GM18520 (cell line): ENCODE results near the gene TLR7.

Experiments
- ATAC-seq: cut with Tn5 transposase; IDR thresholded peaks from one replicate; pipeline ENCODE4 v1.9.1; 2021; ENCODE audit not compliant: unreplicated experiment

The TLR7 gene

DNA sequence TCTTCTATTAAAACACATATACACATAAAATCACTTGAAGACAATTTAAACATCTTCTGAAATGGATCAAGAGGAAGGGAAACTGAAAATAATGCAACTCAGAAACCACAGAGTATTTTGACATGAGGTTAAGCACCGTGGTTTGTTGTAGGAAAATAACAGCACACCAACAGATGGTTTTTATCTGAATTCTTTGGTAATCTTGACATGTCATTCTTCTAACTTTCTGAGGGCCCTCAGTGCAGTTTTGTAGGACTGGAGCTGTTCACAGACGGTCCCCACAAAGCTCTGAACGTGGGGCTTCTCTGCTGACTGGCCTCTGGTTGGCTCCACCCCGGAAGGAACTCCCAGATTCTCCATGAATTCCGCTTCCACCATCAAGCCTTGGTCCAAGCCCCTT lies 23.6 kb downstream of the TLR7 start:
- peak; percentile 52 for ATAC-seq

DNA sequence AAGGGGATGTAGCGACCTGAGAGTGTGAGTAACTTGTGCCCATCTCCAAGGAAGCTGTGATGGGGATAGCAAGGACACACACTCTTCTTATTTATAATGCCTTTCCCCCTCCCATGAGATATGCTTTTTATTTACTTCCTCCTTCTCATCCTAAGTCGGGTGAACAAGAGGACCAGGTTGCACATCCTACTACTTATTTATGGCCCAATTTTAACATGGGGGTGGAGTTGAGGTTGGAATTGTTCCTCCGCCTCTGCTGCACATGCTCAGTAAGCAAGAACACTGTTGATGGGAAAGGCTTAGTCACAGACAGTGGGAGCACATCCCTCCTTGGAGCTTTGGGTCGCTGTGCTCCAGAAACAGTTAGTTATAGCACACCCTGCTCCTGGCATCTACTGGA lies 24.3 kb downstream of the TLR7 start:
- no peak for ATAC-seq

DNA sequence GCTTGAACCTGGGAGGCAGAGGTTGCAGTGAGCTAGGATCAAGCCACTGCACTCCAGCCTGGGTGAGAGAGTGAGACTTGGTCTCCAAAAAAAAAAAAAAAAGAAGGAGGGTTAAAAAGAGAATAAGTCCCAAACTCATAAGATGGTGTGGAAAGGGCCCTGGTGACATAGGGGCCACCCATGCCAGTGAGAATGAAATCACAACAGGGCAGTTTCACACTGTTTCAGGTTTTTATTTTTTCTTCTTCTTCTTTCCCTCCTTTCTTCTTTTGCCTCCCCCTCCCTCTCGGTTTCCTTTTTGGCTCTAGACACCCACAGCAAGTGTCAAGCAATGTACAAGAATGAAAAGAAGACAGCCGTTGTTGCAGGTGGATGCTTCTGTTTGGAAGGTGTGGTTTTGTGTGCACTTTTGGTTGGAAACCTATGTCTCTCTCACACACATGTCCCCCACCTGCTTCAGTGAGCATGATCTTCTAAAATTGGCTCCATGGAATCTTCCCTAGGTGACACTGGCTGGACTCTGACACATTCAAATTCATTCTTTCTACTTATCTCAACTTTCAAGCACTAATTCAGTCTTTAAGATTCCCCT lies 25.1 kb downstream of the TLR7 start:
- no peak for ATAC-seq

DNA sequence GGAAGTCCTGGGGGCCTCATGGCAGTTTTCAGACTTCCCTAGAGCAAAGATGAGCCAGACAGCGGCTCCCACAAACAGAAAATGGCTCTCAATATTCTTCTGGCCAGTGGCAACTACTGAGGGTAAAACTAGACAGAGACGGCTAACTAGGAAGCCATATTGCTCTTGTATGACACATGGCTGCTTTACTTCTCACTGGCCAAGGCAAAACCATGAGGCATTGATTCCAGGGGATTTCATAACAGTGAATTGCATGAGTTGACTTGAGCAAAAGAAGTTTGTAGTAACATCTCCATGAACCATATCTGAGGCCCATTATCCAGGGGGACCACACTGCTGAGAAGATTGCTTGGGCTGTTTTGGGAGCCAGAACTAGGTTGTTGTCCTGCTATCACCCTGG lies 25.8 kb downstream of the TLR7 start:
- ATAC-seq = no peak

DNA sequence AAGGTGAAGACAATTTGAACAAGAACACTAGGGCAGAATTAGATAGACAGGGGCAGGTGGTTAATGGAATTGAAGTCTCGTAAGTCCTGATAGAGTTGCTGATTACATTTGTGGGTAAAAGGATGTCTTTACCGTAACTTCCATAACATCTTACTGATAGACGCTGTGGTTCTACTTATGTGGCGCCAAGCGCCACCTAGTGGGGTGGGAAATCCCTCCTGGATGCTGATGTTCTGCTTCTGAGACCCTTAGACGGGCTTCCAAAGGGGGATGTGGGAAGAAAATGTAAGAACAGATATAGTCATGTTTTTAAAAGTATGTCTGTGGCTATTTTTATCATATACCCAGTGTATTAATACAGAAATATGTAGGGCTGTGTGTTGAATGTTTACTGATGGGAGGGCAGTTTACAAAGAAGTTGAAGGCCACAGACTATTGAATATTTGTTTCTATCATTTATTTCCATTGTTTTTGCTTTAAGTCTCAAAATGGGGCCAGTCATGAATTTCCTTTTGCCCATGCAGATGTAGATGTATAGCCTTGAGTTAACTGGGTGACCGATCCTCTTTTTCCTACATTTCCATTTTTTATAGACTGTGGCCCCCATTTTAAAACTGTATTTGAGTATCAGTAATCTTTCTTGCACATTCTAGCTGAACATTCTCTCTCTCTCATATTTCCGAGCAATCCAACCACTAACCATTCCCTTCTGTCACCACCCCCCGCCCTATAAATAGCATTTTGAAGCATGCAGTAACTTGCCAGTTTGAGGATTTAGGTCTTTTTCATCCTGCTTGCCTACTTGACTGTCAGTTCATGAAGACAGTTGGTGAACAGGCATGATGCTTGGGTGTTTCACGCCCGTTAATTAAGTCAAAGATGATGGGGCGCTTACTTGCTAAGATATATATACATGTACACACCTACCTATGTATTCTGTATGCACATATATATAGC lies 27.5 kb downstream of the TLR7 start:
- no peak for ATAC-seq

DNA sequence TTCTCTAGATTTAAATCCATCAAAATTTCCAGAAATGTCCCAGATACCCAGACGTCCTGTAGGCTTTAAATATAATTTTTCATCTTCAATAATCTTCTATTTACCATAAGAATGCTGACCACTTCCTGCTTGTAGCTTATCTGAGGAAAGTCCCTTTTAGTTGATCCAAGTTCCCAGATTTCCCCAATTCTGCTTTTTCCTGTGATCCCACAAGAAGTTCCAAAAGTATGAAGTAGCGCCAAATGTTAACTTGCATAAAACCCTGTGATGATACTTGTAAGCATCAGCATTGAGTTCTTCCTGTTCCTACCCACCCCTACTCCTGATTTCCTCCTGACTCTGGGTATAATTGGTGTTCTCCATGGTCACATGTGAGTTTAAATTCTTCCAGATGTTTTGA lies 29.0 kb downstream of the TLR7 start:
- ATAC-seq = no peak

DNA sequence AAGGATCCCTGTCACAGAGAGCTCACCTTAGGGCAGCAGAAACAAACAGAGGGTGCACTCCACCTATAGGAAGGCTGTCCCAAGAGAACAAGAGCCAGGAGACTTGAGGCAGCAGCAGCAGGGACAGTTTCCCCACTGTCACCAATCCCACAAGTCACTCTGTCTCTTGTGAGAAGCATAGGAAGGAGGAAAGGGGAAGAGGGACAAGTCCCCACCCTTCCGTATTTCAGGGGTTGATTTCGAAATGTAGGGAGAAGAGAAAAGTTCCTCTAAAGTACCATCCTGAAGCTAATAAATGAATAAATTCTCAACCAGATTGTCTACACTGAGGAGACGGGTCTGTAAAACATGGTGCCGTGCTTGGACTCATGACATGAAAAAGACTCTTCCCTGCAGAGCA lies 30.1 kb downstream of the TLR7 start:
- ATAC-seq = no peak

DNA sequence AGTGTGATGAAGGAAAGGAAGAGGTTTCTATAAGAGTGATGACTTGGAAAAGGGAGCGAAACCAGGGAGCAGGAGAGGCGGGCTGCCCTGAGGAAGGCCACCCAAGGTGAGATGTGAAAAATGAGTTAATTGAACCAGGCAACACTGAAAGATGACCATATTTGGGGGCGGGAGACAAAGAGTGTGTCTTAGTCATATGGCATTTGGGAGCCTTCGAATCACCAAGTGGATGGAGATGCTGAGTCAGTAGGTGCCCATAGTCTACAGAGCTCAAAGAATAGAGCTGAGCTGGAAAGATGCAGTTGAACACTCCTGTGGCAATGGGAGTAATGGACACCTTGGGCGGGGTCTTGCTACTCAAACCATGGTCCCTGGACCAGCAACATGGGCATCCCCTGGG lies 31.2 kb downstream of the TLR7 start:
- ATAC-seq = no peak

DNA sequence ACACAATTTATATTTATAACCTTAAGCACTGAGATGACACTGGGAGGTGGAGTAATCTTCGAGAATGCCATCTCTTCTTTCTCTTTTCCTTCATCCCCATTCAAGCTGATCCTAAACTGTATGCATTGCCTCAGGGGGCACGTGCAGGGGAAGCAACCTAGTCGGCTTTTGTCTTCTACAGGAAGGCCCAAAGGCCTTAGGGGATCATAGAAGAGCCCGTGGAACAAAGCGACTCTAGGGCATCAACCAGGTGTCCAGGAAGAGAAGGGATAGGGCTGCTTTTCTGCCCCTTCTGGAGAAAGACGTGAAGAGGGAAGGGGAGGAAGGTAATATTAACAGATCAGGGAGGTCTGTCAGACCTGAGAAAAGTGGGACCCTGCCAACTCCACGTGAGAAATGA lies 32.6 kb downstream of the TLR7 start:
- ATAC-seq = no peak

DNA sequence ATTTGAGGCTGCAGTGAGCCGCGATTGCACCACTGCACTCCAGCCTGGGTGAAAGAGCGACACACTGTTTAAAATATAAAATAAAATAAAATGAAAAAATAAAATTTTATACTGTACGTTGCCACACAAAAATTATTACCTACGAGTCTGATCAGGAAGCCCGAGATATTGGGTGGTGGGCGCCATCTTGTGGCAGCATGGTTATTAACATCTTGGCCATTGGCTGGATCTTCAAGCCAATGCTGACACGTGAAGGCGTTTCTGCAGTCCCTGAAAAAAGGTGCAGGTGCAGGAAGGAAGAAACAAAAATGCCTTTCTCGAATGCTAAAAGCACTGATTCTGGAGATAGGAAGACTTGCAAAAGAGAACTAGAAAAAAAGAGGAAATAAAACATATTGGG lies 34.6 kb downstream of the TLR7 start:
- no peak for ATAC-seq

DNA sequence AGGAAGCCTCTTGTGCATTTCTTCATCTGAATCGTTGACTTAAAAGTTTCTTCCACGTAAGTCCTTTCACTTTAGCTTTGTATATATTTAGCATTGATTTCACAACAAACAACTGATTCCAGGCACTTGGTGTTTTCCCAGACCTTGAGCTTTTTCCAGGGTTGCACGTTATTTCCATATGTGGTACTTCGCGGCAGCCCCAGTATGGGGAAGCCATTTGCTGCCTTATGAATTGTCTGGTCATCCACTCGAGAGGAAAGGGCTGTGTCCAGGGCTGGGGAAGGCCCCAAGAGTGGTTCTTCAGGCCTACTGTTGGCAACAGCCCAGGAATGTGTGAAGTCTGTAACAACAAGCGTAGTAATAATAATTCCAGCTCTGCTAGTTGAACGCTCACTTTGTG lies 36.8 kb downstream of the TLR7 start:
- ATAC-seq = no peak

DNA sequence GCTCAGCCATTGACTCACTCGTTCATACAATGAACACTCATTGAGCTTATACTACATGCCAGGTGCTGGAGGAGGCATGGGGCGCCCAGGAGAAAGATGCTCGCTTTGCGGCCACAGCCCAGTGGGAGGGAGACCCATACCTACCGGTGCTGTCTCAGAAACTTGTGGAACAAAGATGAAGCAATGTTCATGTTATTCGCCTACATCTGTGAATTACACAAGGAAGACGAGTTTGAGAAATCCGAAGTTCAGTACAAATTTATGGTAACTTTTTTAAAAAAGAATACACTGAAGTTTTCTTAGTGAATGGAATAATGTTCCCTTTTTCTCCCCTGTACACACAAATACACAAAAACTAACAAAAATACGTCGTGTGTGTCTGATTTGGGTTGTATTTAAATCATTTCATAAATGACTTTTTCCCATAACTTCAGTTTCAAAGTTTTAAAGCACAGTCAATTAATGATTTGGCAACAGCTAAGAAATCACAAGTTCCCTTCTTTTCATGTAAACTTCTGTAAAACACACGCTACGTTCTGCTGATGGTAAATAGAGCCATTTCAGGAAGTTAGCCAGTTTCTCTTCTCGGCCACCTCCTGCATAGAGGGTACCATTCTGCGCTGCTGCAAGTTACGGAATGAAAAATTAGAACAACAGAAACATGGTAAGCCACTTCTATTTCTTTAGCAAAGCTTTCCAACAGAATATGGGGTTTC lies 39.3 kb downstream of the TLR7 start, which contains the start of gene TLR8:
TSS of gene TLR8 (plus strand) at position 575 of the 716 bp plus-strand sequence. CDS start at position 662, 87 bp downstream.
- ATAC-seq = no peak

DNA sequence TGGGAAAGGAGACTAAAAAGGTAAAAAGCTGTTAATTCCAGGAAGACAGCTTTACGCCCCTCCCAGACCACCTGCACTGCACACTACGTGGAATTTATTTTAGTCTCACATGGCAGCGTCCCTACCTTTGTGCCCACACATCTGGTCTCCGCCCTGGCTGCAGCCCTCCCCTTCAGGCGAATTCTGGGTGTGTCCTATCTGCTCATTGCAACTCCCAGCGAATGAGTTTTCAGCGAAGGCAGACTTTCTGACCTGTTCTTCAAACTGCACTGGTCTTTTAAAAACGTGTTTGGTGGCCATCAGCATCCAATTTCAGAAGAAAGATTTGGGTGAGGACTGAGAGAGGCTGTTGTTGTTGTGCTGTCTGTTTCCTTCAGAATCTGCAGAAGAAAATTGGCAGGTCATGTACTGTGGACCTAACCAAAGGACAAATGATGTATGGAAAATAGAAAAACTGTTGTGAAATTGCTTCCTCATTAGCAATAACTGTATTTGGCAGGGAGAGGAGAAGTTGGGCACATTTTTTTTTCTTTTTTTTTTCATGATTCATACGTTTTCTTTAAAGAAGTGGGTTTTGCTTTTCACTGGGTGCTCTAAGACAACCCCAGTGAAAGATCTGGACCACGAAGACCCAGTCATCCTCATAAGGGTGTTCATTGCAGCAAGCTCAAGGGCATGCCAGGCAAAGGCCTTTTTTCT lies 43.7 kb downstream of the TLR7 start:
- ATAC-seq = no peak

DNA sequence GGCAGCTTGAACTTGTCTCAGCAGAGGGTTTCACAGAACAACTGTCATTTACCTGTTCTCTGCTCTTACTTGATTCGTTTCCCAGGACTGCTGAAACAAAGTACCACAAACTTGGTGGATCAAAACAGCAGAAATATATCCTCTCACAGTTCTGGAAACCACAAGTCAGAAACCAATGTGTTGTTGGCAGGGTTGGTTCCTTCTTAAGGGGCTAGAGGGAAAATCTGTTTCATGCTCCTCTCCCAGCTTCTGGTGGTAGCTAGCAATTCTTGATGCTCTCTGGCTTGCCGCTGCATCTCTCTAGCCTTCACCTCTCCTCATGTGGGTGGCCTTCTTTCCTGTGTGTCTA lies 44.2 kb downstream of the TLR7 start:
- ATAC-seq = no peak

DNA sequence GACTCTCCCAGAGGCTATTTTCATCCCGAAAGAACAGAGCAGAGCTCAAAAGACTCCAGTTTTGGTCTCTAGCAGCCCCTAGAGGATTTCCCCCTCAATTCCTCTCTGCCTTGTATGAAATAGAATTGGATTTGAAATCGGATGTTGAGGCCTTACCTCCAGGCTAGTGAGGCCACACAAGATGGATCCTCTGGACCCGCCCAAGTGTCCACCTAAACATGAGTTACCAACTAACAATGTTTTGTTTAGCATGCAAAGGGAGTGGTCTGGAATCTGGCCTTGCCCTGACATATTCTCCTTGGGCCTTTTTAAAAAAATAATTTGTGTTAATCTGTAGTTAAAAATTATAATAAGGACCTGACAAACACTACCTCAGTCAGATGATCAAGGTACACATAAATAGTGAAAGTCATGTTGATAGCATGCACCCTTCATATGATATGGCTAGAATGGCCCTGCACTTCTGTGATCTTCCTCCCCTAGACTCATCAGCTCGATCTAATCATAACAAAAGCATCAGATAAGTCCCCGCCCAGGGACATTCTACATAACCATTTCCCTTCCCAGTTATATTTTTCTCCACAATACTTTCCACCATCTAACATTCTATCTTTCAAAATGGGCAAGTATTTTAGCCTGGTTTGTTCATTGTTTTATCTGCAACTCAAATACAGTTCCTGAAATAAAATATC lies 46.1 kb downstream of the TLR7 start:
- no peak for ATAC-seq

DNA sequence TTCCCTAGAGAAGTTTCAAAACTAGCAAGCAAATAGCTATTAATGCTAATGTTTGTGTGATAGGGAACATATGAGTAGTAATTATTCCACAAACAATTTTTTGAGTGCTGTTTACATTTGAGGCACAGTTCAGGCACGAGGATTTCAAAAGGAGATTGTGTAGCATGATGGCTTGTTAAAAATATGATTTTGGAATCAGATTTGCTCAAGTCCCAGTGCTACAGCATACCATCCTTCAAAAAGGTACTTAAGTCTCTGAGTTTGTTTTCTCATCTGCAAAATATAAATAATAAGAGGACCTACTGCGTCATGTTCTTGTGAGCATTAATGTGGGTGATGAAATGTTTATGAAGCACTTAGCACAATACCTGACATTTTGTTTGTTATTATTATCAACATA lies 50.9 kb downstream of the TLR7 start:
- ATAC-seq = no peak

DNA sequence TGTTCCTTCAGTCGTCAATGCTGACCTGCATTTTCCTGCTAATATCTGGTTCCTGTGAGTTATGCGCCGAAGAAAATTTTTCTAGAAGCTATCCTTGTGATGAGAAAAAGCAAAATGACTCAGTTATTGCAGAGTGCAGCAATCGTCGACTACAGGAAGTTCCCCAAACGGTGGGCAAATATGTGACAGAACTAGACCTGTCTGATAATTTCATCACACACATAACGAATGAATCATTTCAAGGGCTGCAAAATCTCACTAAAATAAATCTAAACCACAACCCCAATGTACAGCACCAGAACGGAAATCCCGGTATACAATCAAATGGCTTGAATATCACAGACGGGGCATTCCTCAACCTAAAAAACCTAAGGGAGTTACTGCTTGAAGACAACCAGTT lies 52.2 kb downstream of the TLR7 start:
- no peak for ATAC-seq

DNA sequence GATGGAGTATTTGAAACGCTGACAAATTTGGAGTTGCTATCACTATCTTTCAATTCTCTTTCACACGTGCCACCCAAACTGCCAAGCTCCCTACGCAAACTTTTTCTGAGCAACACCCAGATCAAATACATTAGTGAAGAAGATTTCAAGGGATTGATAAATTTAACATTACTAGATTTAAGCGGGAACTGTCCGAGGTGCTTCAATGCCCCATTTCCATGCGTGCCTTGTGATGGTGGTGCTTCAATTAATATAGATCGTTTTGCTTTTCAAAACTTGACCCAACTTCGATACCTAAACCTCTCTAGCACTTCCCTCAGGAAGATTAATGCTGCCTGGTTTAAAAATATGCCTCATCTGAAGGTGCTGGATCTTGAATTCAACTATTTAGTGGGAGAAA lies 52.7 kb downstream of the TLR7 start:
- ATAC-seq = no peak

DNA sequence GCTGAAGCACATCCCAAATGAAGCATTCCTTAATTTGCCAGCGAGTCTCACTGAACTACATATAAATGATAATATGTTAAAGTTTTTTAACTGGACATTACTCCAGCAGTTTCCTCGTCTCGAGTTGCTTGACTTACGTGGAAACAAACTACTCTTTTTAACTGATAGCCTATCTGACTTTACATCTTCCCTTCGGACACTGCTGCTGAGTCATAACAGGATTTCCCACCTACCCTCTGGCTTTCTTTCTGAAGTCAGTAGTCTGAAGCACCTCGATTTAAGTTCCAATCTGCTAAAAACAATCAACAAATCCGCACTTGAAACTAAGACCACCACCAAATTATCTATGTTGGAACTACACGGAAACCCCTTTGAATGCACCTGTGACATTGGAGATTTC lies 54.1 kb downstream of the TLR7 start:
- no peak for ATAC-seq

DNA sequence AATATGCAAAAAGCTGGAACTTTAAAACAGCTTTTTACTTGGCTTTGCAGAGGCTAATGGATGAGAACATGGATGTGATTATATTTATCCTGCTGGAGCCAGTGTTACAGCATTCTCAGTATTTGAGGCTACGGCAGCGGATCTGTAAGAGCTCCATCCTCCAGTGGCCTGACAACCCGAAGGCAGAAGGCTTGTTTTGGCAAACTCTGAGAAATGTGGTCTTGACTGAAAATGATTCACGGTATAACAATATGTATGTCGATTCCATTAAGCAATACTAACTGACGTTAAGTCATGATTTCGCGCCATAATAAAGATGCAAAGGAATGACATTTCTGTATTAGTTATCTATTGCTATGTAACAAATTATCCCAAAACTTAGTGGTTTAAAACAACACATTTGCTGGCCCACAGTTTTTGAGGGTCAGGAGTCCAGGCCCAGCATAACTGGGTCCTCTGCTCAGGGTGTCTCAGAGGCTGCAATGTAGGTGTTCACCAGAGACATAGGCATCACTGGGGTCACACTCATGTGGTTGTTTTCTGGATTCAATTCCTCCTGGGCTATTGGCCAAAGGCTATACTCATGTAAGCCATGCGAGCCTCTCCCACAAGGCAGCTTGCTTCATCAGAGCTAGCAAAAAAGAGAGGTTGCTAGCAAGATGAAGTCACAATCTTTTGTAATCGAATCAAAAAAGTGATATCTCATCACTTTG lies 55.2 kb downstream of the TLR7 start:
- ATAC-seq = no peak
